Esophagus squamous epithelium (tissue), 5 donors: ENCODE data around the gene OST4. TPM values are rescaled to one million over a fixed set of nuclear protein-coding genes. Genes with fewer than 3 reads are reported as not detected.

Source experiments
- DNase-seq: peaks from one replicate; lab custom pipeline; 2025; lab: John Stamatoyannopoulos, UW
- H3K27ac ChIP-seq, 4 donors: fragments of 200-600 bp; sonication (generic); one replicate each; pipeline ENCODE4 v1.5.1; 2016 to 2019; ENCODE audit warnings: mild to moderate bottlenecking in 1 of 4
- H3K27me3 ChIP-seq, 4 donors: fragments of 200-600 bp; sonication (generic); 1 replicate in 3 of 4; 2 replicates in 1 of 4; pipeline versions ENCODE4 v1.5.1 to v1.6.0; 2017 to 2021; ENCODE audit warnings: antibody characterized with exemption in 1 of 4
- H3K36me3 ChIP-seq, 3 donors: fragments of 200-600 bp; sonication (generic); one replicate each; pipeline ENCODE4 v1.5.1; 2016 to 2019
- H3K4me1 ChIP-seq, 3 donors: fragments of 200-600 bp; sonication (generic); one replicate each; pipeline ENCODE4 v1.5.1; 2017 to 2019
- H3K4me3 ChIP-seq, 4 donors: fragments of 200-600 bp; sonication (generic); 1 replicate in 3 of 4; 2 replicates in 1 of 4; pipeline ENCODE4 v1.5.1; 2016 to 2019; ENCODE audit warnings: mild to moderate bottlenecking in 2 of 4, moderate library complexity in 1 of 4
- H3K9me3 ChIP-seq, 3 donors: fragments of 200-600 bp; sonication (generic); one replicate each; pipeline ENCODE4 v1.5.1; 2016 to 2019
- POLR2A ChIP-seq, 4 donors: fragments of 450-650 bp; IDR thresholded peaks; one replicate each; pipeline ENCODE4 v1.6.1; 2017; ENCODE audit warnings: antibody characterized with exemption in 4 of 4, mild to moderate bottlenecking in 4 of 4, moderate library complexity in 3 of 4
- WGBS, 2 donors: methylation state at CpG; one replicate each; pipeline ENCODE4 v1.1.5; 2018; 5-methylcytosine and 5-hydroxymethylcytosine counted together
- intact Hi-C: fragments of 100-400 bp; cut with DNase I; formaldehyde crosslinking; loops from one replicate; pipeline ENCODE4 v1.15.0; 2022
- total RNA-seq, 4 donors: library from RNA; depleted of rRNA; stranded (reverse); fragments of >200 nt; gene quantifications; one replicate each; pipeline ENCODE4 v1.1.0, GENCODE V29; 2016
- TF ChIP-seq, protein P1 (sequence below), 6 experiments: fragments of 450-650 bp in 4 of 6; fragments of 200-600 bp in 2 of 6; sonication (generic) in 2 of 6; IDR thresholded peaks; one replicate each; pipeline ENCODE4 v1.5.1; 2016 to 2019; ENCODE audit warnings: antibody characterized with exemption in 6 of 6, mild to moderate bottlenecking in 4 of 6, moderate library complexity in 4 of 6
- donor health status: DM: yes; HTN: yes; CAD: no.

Gene OST4
- total RNA-seq, 4 donors from 2014 or later: 149 to 242 (median 193) TPM

DNA sequence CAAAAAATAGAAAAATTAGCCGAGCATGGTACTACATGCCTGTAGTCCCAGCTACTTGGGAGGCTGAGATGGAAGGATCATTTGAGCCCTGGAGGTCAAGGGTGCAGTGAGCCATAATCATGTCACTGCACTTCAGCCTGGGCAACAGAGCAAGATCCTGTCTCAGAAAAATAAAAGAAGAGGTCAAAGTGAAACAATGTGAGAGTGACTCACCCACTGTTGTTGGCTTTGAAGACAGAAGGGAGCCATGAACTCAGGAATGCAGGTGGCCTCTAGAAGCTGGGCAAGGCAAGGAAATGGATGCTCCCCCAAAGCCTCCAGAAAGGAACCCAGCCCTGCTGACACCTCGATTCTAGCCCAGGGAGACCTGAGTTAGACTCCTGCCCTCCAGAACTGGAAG, 42.4 kb downstream of the OST4 start:
- Histone ChIP-seq H3K27me3 (no peaks in the 10 kb centered on the region), H3K4me1 (peaks cover 9 to 21% (median 11%) of the 10 kb centered on the region in 3 donors), H3K27ac (no peak overlapping the region), H3K36me3 (peaks cover 0 to 65% (median 0%) of the 10 kb centered on the region in 3 donors), H3K9me3 (no peaks in the 10 kb centered on the region), H3K4me3 (no peak overlapping the region)
- DNase-seq: no peak
- TF ChIP-seq, protein P1, sequence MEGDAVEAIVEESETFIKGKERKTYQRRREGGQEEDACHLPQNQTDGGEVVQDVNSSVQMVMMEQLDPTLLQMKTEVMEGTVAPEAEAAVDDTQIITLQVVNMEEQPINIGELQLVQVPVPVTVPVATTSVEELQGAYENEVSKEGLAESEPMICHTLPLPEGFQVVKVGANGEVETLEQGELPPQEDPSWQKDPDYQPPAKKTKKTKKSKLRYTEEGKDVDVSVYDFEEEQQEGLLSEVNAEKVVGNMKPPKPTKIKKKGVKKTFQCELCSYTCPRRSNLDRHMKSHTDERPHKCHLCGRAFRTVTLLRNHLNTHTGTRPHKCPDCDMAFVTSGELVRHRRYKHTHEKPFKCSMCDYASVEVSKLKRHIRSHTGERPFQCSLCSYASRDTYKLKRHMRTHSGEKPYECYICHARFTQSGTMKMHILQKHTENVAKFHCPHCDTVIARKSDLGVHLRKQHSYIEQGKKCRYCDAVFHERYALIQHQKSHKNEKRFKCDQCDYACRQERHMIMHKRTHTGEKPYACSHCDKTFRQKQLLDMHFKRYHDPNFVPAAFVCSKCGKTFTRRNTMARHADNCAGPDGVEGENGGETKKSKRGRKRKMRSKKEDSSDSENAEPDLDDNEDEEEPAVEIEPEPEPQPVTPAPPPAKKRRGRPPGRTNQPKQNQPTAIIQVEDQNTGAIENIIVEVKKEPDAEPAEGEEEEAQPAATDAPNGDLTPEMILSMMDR (IDR thresholded peaks at IDR 0.05): no peak
- TF ChIP-seq POLR2A (IDR thresholded peaks at IDR 0.05): no peak
- WGBS, 2 donors: 83 to 87% methylated on average over 2 of the region's 2 CpGs
- intact Hi-C loops: no loop called here

DNA sequence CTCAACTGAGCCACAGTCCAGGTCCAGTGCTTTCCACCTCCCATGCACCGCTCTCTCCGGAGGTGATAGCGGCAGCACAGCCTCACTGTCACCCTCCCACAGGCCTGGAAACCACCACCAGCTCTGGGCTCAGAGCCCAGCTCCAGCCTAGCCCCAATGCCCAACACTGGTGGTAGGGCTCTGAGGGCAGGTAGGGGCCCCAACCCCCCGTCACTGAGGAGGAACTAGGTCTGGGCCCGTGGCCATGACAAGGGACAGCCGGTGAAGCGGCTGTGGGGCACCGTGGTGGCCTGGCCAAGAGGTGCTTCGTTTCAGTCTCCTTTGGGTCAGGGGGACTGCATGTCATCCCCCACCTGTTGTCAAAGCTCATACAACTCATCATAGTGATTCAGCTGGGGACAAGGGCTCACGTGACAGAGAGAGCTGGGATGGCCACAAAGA, 44.2 kb downstream of the OST4 start:
- no peak for TF ChIP-seq POLR2A (IDR thresholded peaks at IDR 0.05)
- TF ChIP-seq, protein P1 (IDR thresholded peaks at IDR 0.05): no peak
- 100% methylated on average over 2 of the region's 10 CpGs; no CpG with 5 or more reads in 1 of the 2 donors for WGBS, 2 donors
- Histone ChIP-seq H3K9me3 (no peaks in the 10 kb centered on the region), H3K4me3 (no peak overlapping the region), H3K36me3 (peaks cover 4 to 83% (median 10%) of the 10 kb centered on the region in 3 donors), H3K27me3 (no peaks in the 10 kb centered on the region), H3K4me1 (peaks cover 0 to 9% (median 4%) of the 10 kb centered on the region in 3 donors), H3K27ac (no peak overlapping the region)
- intact Hi-C loops: no loop called here
- DNase-seq: no peak

DNA sequence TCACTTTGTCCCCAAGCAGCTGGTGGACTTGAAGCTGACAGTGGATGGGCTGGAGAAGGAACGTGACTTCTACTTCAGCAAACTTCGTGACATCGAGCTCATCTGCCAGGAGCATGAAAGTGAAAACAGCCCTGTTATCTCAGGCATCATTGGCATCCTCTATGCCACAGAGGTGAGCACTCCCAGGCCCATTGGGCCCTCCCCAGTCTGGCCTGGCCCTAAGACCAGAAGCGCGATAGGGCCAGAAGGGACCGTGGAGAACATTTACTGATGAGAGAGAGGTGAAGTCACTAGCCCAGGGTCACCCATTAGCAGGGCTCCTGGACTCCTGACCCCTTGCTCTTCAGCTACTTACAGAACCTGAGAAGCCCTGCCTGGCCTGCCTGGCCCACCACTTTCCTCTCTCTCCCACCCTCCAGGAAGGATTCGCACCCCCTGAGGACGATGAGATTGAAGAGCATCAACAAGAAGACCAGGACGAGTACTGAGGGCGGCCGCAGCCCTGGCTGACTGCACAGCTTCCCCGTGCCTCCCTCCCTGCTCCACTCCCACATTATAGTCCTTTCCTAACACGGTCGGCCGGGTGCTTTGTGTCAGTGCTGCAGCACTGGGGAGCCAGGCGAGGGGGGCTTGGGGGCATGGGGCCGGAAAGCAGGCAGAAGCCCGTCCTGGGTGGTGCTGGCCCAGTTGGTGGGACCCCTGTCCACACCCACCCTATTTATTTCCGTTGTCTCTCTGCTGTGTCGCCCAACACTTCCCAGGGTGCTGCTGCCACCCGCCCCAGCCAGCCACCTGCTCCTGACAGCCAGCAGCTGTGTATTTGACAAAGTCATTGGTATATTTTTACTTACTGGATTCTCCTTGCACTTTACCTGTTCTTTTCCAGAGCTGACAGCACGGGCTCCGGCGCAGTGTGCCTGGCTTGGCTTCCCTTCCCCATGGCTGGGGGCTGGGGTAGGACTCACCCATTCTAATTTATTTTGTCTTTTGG, 45.3 kb downstream of the OST4 start:
- H3K36me3 ChIP-seq: peaks cover 4 to 86% (median 10%) of the 10 kb centered on the region in 3 donors
- intact Hi-C loops: no loop called here
- no peak overlapping the region for H3K27ac ChIP-seq
- no peaks in the 10 kb centered on the region for H3K9me3 ChIP-seq
- no peak for DNase-seq
- TF ChIP-seq, protein P1 (IDR thresholded peaks at IDR 0.05): no peak
- TF ChIP-seq POLR2A (IDR thresholded peaks at IDR 0.05): no peak
- H3K4me3 ChIP-seq: no peak overlapping the region
- peaks cover 0 to 11% (median 9%) of the 10 kb centered on the region in 3 donors for H3K4me1 ChIP-seq
- H3K27me3 ChIP-seq: no peaks in the 10 kb centered on the region
- WGBS, 2 donors: 89 to 91% methylated on average over 14 to 20 of the region's 24 CpGs

DNA sequence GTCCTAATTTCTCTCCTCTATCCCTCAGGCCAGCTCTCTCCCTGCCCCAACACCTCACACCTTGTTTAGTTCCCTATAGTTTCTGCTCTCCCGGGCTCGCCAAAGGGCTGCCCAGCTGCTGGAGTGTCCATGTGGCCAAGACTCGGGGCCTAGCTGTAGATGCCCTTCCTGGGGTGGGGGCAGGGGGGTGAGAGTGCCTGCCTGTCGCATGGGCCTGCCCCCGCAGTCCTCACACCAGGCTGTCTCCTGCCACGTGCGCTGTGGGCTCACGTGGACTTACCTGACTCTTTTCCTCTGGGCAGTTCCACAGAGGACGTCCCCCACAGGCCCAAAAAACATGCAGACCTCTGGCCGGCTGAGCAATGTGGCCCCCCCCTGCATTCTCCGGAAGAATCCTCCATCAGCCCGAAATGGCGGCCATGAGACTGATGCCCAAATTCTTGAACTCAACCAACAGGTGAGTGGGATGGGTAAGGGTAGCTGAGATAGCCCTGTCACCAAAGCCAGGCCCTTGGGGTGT, 46.1 kb downstream of the OST4 start:
- H3K9me3 ChIP-seq: no peaks in the 10 kb centered on the region
- intact Hi-C loops: no loop called here
- DNase-seq: no peak
- TF ChIP-seq, protein P1 (IDR thresholded peaks at IDR 0.05): no peak
- TF ChIP-seq POLR2A (IDR thresholded peaks at IDR 0.05): no peak
- H3K4me3 ChIP-seq: no peak overlapping the region
- H3K27me3 ChIP-seq: no peaks in the 10 kb centered on the region
- H3K36me3 ChIP-seq: peaks cover 4 to 83% (median 10%) of the 10 kb centered on the region in 3 donors
- no peak overlapping the region for H3K27ac ChIP-seq
- H3K4me1 ChIP-seq: peaks cover 0 to 20% (median 9%) of the 10 kb centered on the region in 3 donors
- WGBS, 2 donors: 80 to 95% methylated on average over 1 to 7 of the region's 13 CpGs

DNA sequence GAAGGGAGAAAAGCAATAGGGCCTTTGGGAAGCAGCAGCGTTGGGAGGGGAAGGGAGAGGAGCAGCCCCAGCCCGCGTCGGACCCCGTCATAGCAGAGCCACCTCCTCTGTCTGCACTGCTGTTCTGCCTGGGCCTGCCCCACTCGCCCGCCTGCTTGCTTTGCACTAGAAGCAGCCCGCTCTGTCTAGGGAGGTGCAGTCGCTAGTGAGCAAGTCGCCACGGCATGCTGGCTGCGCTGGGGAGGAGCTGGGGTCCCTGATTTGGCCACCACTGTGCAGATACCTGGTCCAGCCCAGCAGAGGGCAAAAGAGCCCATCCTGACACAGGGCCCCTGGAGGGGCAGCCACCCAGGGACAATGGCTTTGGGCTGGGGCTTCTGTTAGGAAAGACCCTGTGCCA, 46.6 kb downstream of the OST4 start:
- TF ChIP-seq, protein P1 (IDR thresholded peaks at IDR 0.05): no peak
- TF ChIP-seq POLR2A (IDR thresholded peaks at IDR 0.05): no peak
- Histone ChIP-seq H3K4me3 (no peak overlapping the region), H3K27me3 (no peaks in the 10 kb centered on the region), H3K27ac (no peak overlapping the region), H3K4me1 (peaks cover 0 to 20% (median 9%) of the 10 kb centered on the region in 3 donors), H3K9me3 (no peaks in the 10 kb centered on the region), H3K36me3 (peaks cover 4 to 78% (median 10%) of the 10 kb centered on the region in 3 donors)
- intact Hi-C loops: no loop called here
- no peak for DNase-seq
- WGBS, 2 donors: 80 to 83% methylated on average over 7 to 11 of the region's 12 CpGs
